IMR-90 (cell line): ENCODE measurements around the gene LDB1. TPM values are rescaled to one million over a fixed set of nuclear protein-coding genes. Genes with fewer than 3 reads are reported as not detected.

Experiments
- ATAC-seq: fragments of 200-7000 bp; cut with Tn5 transposase; 2 replicates; pipeline ENCODE4 v1.9.1; 2020; ENCODE audit warnings: low read depth, mild to moderate bottlenecking, moderate library complexity
- BruUV-seq: library from RNA; stranded (reverse); fragments of 400-500 nt; replicated peaks from 2 replicates; lab custom pipeline; 2021; lab: Mats Ljungman, UMichigan
- CTCF ChIA-PET: fragments of 300-600 bp; formaldehyde crosslinking; extraction: SDS; loops from one replicate; lab custom pipeline; 2021; ENCODE audit warnings: antibody characterized with exemption; lab: Yijun Ruan, JAX
- POLR2A ChIA-PET: fragments of 300-600 bp; sonication (Branson Sonifier 250); formaldehyde crosslinking; loops from one replicate; lab custom pipeline; 2022; ENCODE audit warnings: antibody characterized with exemption; ENCODE audit not compliant: unreplicated experiment; lab: Charles Lee
- DNase-seq: peaks from one replicate; pipeline ENCODE4 v3.0.0; 2013
- H2AFZ ChIP-seq: replicated peaks from 2 replicates; pipeline ENCODE3; 2013; ENCODE audit warnings: low read length, mild to moderate bottlenecking; ENCODE audit not compliant: poor library complexity
- H2AK5ac ChIP-seq: 2 replicates; pipeline ENCODE4 v1.6.1; 2013; ENCODE audit warnings: low read depth, low read length, inconsistent platforms
- H2AK9ac ChIP-seq: replicated peaks from 2 replicates; pipeline ENCODE3; 2013; ENCODE audit warnings: mild to moderate bottlenecking, low read depth, low read length, moderate library complexity; ENCODE audit not compliant: poor library complexity
- H2BK120ac ChIP-seq: 2 replicates; pipeline ENCODE4 v1.6.1; 2013; ENCODE audit warnings: low read depth, low read length, inconsistent platforms
- H2BK15ac ChIP-seq: 3 replicates; pipeline ENCODE4 v1.6.1; 2013; ENCODE audit warnings: low read depth, low read length, inconsistent platforms
- H2BK20ac ChIP-seq: 2 replicates; pipeline ENCODE4 v1.6.1; 2013; ENCODE audit warnings: low read depth, mild to moderate bottlenecking, inconsistent platforms, low read length, moderate library complexity
- H2BK5ac ChIP-seq: 2 replicates; pipeline ENCODE4 v1.6.1; 2013; ENCODE audit warnings: mild to moderate bottlenecking, low read depth, low read length, inconsistent platforms; ENCODE audit not compliant: poor library complexity, severe bottlenecking
- H3K14ac ChIP-seq: replicated peaks from 2 replicates; pipeline ENCODE4 v1.6.1; 2013; ENCODE audit warnings: low read depth, low read length, inconsistent platforms
- H3K18ac ChIP-seq: 2 replicates; pipeline ENCODE4 v1.6.1; 2013; ENCODE audit warnings: low read depth, low read length, control low read depth
- H3K23ac ChIP-seq: 2 replicates; pipeline ENCODE4 v1.6.1; 2013; ENCODE audit warnings: low read depth, low read length, inconsistent platforms
- H3K27ac ChIP-seq: 2 replicates; pipeline ENCODE4 v1.5.1; 2013; ENCODE audit warnings: mild to moderate bottlenecking, control low read depth, low read length; ENCODE audit not compliant: insufficient read depth
- H3K27me3 ChIP-seq: 2 replicates; pipeline ENCODE4 v1.6.1; 2013; ENCODE audit warnings: low read length; ENCODE audit not compliant: control insufficient read depth, insufficient read depth
- H3K36me3 ChIP-seq: 2 replicates; pipeline ENCODE4 v1.6.1; 2013; ENCODE audit warnings: low read length, mixed read lengths; ENCODE audit not compliant: control insufficient read depth, insufficient read depth
- H3K4ac ChIP-seq: 2 replicates; pipeline ENCODE4 v1.6.1; 2013; ENCODE audit warnings: low read depth, low read length, inconsistent platforms
- H3K4me1 ChIP-seq: 2 replicates; pipeline ENCODE4 v1.6.1; 2013; ENCODE audit warnings: low read length, mixed read lengths; ENCODE audit not compliant: control insufficient read depth, insufficient read depth
- H3K4me2 ChIP-seq: 2 replicates; pipeline ENCODE4 v1.6.1; 2013; ENCODE audit warnings: low read depth, mild to moderate bottlenecking, control low read depth, low read length, moderate library complexity
- H3K4me3 ChIP-seq: 2 replicates; pipeline ENCODE4 v1.5.1; 2013; ENCODE audit warnings: low read depth, mild to moderate bottlenecking, control low read depth, low read length, moderate library complexity; ENCODE audit not compliant: insufficient read depth
- H3K56ac ChIP-seq: 2 replicates; pipeline ENCODE4 v1.6.1; 2013; ENCODE audit warnings: low read length, inconsistent platforms; ENCODE audit not compliant: insufficient read depth; ENCODE audit errors: extremely low read depth
- H3K79me1 ChIP-seq, 2 experiments: 2 replicates each; pipeline ENCODE4 v1.6.1; 2013; ENCODE audit warnings: low read length in 2 of 2, inconsistent platforms in 1 of 2, low read depth in 1 of 2
- H3K9ac ChIP-seq: 2 replicates; pipeline ENCODE4 v1.6.1; 2013; ENCODE audit warnings: low read depth, low read length, control low read depth
- H3K9me1 ChIP-seq: 2 replicates; pipeline ENCODE4 v1.6.1; 2013; ENCODE audit warnings: low read length, inconsistent platforms; ENCODE audit not compliant: insufficient read depth
- H3K9me3 ChIP-seq: 2 replicates; pipeline ENCODE4 v1.6.1; 2013; ENCODE audit warnings: low read length; ENCODE audit not compliant: control insufficient read depth, insufficient read depth
- H4K20me1 ChIP-seq: 2 replicates; pipeline ENCODE4 v1.6.1; 2013; ENCODE audit warnings: low read length, inconsistent platforms; ENCODE audit not compliant: insufficient read depth
- H4K5ac ChIP-seq: 2 replicates; pipeline ENCODE4 v1.6.1; 2013; ENCODE audit warnings: mild to moderate bottlenecking, low read depth, low read length, control low read depth
- H4K8ac ChIP-seq, 2 experiments: 2 replicates each; pipeline ENCODE4 v1.6.1; 2013; ENCODE audit warnings: low read depth in 2 of 2, low read length in 2 of 2, control low read depth in 1 of 2, inconsistent platforms in 1 of 2
- H4K91ac ChIP-seq: 2 replicates; pipeline ENCODE4 v1.6.1; 2013; ENCODE audit warnings: low read depth, low read length, inconsistent platforms; ENCODE audit not compliant: insufficient read depth
- CEBPB ChIP-seq: IDR thresholded peaks from 2 replicates; pipeline ENCODE4 v1.6.1; 2012; ENCODE audit warnings: low read depth, low read length, improper control_type of control experiment
- CHD1 ChIP-seq: IDR thresholded peaks from 2 replicates; pipeline ENCODE4 v1.6.1; 2012; ENCODE audit warnings: low read depth, low read length, improper control_type of control experiment
- CTCF ChIP-seq: conservative IDR thresholded peaks from 2 replicates; pipeline ENCODE4 v1.5.1; 2012; ENCODE audit warnings: mild to moderate bottlenecking, low read depth, low read length, improper control_type of control experiment
- ELK1 ChIP-seq: fragments of 150-350 bp; IDR thresholded peaks from 2 replicates; pipeline ENCODE4 v1.6.1; 2016; ENCODE audit warnings: low read depth, mild to moderate bottlenecking, low read length, moderate library complexity, borderline replicate concordance
- FOS ChIP-seq: fragments of 150-350 bp; IDR thresholded peaks from 2 replicates; pipeline ENCODE4 v1.6.1; 2016; ENCODE audit warnings: low read depth, low read length
- MAFK ChIP-seq: IDR thresholded peaks from 2 replicates; pipeline ENCODE4 v1.6.1; 2012; ENCODE audit warnings: low read depth, low read length, improper control_type of control experiment
- MAZ ChIP-seq: IDR thresholded peaks from 2 replicates; pipeline ENCODE4 v1.6.1; 2012; ENCODE audit warnings: low read depth, mild to moderate bottlenecking, low read length, improper control_type of control experiment, moderate library complexity, borderline replicate concordance
- MXI1 ChIP-seq: IDR thresholded peaks from 2 replicates; pipeline ENCODE4 v1.6.1; 2012; ENCODE audit warnings: low read depth, mild to moderate bottlenecking, low read length, moderate library complexity, borderline replicate concordance
- NFE2L2 ChIP-seq: fragments of 150-350 bp; IDR thresholded peaks from 2 replicates; pipeline ENCODE4 v1.6.1; 2016; ENCODE audit warnings: low read depth, mild to moderate bottlenecking, low read length
- POLR2A ChIP-seq: IDR thresholded peaks from 2 replicates; pipeline ENCODE4 v1.6.1; 2012; ENCODE audit warnings: mild to moderate bottlenecking, low read depth, low read length
- RAD21 ChIP-seq: IDR thresholded peaks from 2 replicates; pipeline ENCODE4 v1.6.1; 2012; ENCODE audit warnings: low read length, improper control_type of control experiment
- RCOR1 ChIP-seq: IDR thresholded peaks from 2 replicates; pipeline ENCODE4 v1.6.1; 2012; ENCODE audit warnings: mild to moderate bottlenecking, low read length, improper control_type of control experiment; ENCODE audit not compliant: insufficient replicate concordance
- RFX5 ChIP-seq: IDR thresholded peaks from 2 replicates; pipeline ENCODE4 v1.8.0; 2012; ENCODE audit warnings: low read depth, mild to moderate bottlenecking, low read length, moderate library complexity
- SMC3 ChIP-seq: fragments of 150-350 bp; IDR thresholded peaks from 2 replicates; pipeline ENCODE4 v1.6.1; 2016; ENCODE audit warnings: low read depth, mild to moderate bottlenecking, antibody characterized with exemption, low read length, moderate library complexity
- USF2 ChIP-seq: fragments of 150-350 bp; IDR thresholded peaks from 2 replicates; pipeline ENCODE4 v1.6.1; 2017; ENCODE audit warnings: mild to moderate bottlenecking, antibody characterized with exemption, low read length, low read depth
- WGBS, 2 experiments: methylation state at CpG; one replicate each; pipeline versions ENCODE4 v1.1.5 to v1.1.7; 2013; ENCODE audit warnings: missing lambda C conversion rate in 2 of 2; ENCODE audit not compliant: insufficient read length in 1 of 2; ENCODE audit errors: extremely low coverage in 2 of 2; 5-methylcytosine and 5-hydroxymethylcytosine counted together
- dilution Hi-C: fragments of 300-500 bp; cut with HindIII; formaldehyde crosslinking; loops from one replicate; pipeline ENCODE4 v1.14.3; 2018; ENCODE audit warnings: low sequenced_read_pairs; ENCODE audit not compliant: unreplicated experiment
- in situ Hi-C: fragments of 300-500 bp; cut with MboI; formaldehyde crosslinking; loops from 3 replicates; pipeline ENCODE4 v1.14.3; 2019; ENCODE audit warnings: low sequenced_read_pairs, inconsistent platforms, mixed read lengths
- intact Hi-C: fragments of 100-400 bp; cut with micrococcal nuclease; formaldehyde crosslinking; loops from 2 replicates; pipeline ENCODE4 v1.10.0; 2022
- polyA plus RNA-seq, 3 experiments: library from polyadenylated mRNA; depleted of rRNA; stranded (reverse); fragments of >200 nt; gene quantifications; 2 replicates each; pipeline ENCODE4 v1.2.3, GENCODE V29; 2012; ENCODE audit warnings: low replicate concordance in 1 of 3
- total RNA-seq: library from RNA; depleted of rRNA; stranded (reverse); fragments of >200 nt; gene quantifications from 2 replicates; pipeline ENCODE4 v1.2.3, GENCODE V29; 2012

The LDB1 gene
- total and polyA plus RNA-seq, 2 of the 4 experiments (the other 2 are of a cell fraction) = 47.9 to 92.4 TPM

- Histone ChIP-seq H2AK5ac (no peak overlapping the region), H4K8ac (no peak overlapping the region), H3K23ac (no peak overlapping the region), H3K56ac (no peak overlapping the region), H3K4me1 (peaks cover 20% of the 10 kb centered on the region), H4K20me1 (peaks cover 36% of the 10 kb centered on the region), H3K9me1 (peaks cover 22% of the 10 kb centered on the region), H3K79me1 (peaks cover 22 to 46% of the 10 kb centered on the region in 2 experiments), H3K36me3 (peaks cover 20% of the 10 kb centered on the region), H2BK120ac (no peak overlapping the region), H3K27me3 (no peaks in the 10 kb centered on the region), H2AK9ac (no peak overlapping the region), H2AFZ (no peak overlapping the region), H3K14ac (no peak overlapping the region), H4K91ac (no peak overlapping the region), H2BK5ac (no peak overlapping the region), H4K5ac (no peak overlapping the region), H3K9me3 (no peaks in the 10 kb centered on the region), H3K27ac (no peak overlapping the region), H3K4me2 (no peak overlapping the region), H2BK20ac (no peak overlapping the region), H3K4ac (no peak overlapping the region), H2BK15ac (no peak overlapping the region), H3K18ac (no peak overlapping the region), H3K4me3 (no peak overlapping the region), H3K9ac (no peak overlapping the region)
- no peak for TF ChIP-seq MAZ
- TF ChIP-seq SMC3 = no peak
- TF ChIP-seq FOS = no peak
- TF ChIP-seq USF2 = no peak
- no peak for TF ChIP-seq NFE2L2
- TF ChIP-seq RFX5 = no peak
- no peak for TF ChIP-seq RAD21
- TF ChIP-seq MAFK = no peak
- no peak for TF ChIP-seq CHD1
- TF ChIP-seq ELK1 = no peak
- TF ChIP-seq CEBPB = no peak
- no peak for TF ChIP-seq RCOR1
- no peak for TF ChIP-seq CTCF
- no peak for TF ChIP-seq MXI1
- no peak for TF ChIP-seq POLR2A
- dilution Hi-C loops (no loop called here), intact Hi-C loops (no loop called here), in situ Hi-C loops (no loop called here)
- no peak for ATAC-seq
- ChIA-PET CTCF (interaction anchor here (1.2 kb wide), 1 partner anchor 228 kb away, joined by 3 read pairs; no protein-coding TSS in a partner anchor), POLR2A (interaction anchor here (0.5 kb wide), 1 partner anchor 287 kb away, joined by 3 read pairs; no protein-coding TSS in a partner anchor)
- BruUV-seq = no TSS peak
- no CpG with 5 or more reads among the region's 1 CpG for WGBS, 2 experiments
- no peak for DNase-seq
These were observed 52.0 kb downstream of the LDB1 start for GRCh38 chr10:102068216-102068615.
